ENCODE results near the gene DNHD1. TPM values are rescaled to one million over a fixed set of nuclear protein-coding genes. Genes with fewer than 3 reads are reported as not detected.

Gene DNHD1
- total and polyA plus RNA-seq, 2 of the 13 experiments (the other 11 are each of a cell fraction or from before 2014, with no cell fraction given): 2.7 to 9.3 TPM

DNA sequence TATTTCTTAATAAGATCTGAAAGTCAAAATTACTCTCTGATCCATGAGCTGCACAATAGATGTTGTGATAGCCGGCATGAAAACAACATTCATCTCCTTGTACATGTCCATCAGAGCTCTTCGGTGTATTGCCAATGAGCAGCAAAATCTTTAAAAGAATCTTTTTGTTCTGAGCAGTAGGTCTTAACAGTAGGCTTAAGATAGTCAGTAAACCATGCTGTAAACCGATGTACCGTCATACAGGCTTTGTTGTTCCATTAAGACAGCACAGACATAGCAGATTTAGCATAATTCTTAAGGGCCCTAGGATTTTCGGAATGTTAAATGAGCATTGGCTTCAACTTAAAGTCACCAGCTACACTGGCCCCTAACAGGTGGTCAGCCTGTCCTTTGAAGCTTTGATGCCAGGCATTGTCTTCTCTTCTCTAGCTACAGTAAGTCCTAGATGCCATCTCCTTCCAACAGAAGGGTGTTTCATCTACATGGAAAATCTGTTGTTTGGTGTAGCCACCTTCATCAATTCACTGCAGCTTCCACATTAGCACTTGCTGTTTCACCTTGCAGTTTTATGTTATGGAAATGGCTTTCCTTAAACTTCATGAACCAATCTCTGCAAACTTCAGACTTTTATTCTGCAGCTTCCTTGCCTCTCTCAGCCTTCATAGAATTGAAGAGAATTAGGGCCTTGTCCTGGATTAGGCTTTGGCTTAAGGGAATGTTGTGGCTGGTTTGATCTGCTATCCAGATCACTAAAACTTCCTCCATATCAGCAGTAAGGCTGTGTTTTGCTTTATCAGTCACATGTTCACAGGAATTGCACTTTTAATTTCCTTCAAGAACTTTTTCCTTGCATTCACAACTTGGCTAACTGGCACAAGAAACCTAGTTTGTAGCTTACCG lies 78.0 kb downstream of the DNHD1 start (continued):
- TF ChIP-seq, protein P1, sequence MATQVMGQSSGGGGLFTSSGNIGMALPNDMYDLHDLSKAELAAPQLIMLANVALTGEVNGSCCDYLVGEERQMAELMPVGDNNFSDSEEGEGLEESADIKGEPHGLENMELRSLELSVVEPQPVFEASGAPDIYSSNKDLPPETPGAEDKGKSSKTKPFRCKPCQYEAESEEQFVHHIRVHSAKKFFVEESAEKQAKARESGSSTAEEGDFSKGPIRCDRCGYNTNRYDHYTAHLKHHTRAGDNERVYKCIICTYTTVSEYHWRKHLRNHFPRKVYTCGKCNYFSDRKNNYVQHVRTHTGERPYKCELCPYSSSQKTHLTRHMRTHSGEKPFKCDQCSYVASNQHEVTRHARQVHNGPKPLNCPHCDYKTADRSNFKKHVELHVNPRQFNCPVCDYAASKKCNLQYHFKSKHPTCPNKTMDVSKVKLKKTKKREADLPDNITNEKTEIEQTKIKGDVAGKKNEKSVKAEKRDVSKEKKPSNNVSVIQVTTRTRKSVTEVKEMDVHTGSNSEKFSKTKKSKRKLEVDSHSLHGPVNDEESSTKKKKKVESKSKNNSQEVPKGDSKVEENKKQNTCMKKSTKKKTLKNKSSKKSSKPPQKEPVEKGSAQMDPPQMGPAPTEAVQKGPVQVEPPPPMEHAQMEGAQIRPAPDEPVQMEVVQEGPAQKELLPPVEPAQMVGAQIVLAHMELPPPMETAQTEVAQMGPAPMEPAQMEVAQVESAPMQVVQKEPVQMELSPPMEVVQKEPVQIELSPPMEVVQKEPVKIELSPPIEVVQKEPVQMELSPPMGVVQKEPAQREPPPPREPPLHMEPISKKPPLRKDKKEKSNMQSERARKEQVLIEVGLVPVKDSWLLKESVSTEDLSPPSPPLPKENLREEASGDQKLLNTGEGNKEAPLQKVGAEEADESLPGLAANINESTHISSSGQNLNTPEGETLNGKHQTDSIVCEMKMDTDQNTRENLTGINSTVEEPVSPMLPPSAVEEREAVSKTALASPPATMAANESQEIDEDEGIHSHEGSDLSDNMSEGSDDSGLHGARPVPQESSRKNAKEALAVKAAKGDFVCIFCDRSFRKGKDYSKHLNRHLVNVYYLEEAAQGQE (IDR thresholded peaks at IDR 0.05; ENCODE audit: borderline replicate concordance in 1 of 2, low read depth in 1 of 2, low read length in 2 of 2): no peak
- TF ChIP-seq SRY (CRISPR knock-in tag; IDR thresholded peaks at IDR 0.05) (no peak), POLR2G (IDR thresholded peaks at IDR 0.05; ENCODE audit: low read depth, low read length) (no peak)

DNA sequence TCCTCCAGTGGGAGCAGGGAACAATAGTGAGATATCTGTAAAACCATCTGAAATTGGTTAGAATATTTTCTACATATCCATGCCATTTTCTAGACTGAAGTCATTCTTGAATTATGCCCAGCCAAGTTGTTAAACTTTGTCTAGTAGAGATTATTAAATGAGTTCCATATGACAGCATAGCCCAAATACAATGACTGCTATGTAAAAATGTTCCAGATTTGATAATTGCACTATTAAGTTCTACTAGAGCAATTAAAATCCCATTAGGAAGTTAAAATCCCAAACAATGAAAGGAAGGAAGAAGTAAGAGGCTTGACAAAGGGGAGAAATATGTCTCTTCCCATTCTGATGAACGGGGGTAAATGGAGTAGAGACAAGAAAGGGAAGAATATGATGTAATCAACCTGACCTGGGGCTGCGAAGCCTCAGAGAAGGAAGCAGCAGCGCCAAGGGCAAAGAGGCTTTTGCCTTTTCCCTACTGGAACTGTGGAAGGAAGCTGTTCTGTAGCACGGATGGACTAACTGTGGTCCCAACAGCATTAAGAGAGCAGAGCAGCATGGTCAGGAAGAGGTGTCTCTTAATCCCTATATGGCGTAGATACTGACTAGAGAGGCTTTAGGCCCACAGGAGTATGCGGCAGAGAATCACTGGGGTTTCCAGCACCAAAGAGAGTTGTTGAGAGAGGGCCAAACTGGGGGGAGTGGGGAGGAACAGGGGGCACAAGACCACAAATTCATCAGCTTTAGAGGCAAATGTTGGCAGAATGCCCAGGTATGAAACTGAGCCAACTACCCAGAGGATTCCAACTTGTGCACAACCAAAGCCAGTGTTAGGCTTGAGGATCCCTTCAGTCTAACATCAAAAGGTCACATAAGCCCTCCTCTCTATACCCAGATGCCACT lies 79.6 kb downstream of the DNHD1 start:
- intact Hi-C loops (cut with micrococcal nuclease; ENCODE audit: unreplicated experiment): no loop called here
- no peaks in the 10 kb centered on the region for H3K79me2 ChIP-seq (ENCODE audit: insufficient read depth, low read length)
- H3K9ac ChIP-seq (ENCODE audit: insufficient read depth, low read depth, low read length): no peak overlapping the region
- H3K27me3 ChIP-seq (ENCODE audit: control insufficient read depth in 1 of 2, insufficient read depth in 2 of 2, low read length in 2 of 2): no peaks in the 10 kb centered on the region
- no peak overlapping the region for H3K27ac ChIP-seq (ENCODE audit: extremely low read length, insufficient read depth, low read length)
- WGBS (ENCODE audit: low lambda C conversion rate): 98% methylated on average over 5 of the region's 6 CpGs
- no TSS peak for BruUV-seq (replicated peaks)
- no peak overlapping the region for H2AFZ ChIP-seq (ENCODE audit: low read length)
- no peak for ATAC-seq
- ChIA-PET CTCF (ENCODE audit: low intra/inter-chr PET ratio, low total read pairs) (no interaction called here), POLR2A (no interaction called here)
- DNase-seq (ENCODE audit: low spot score): no peak
- FAIRE-seq: no peak
- H3K9me3 ChIP-seq (ENCODE audit: low read length): no peaks in the 10 kb centered on the region
- in situ Hi-C loops (cut with HindIII; ENCODE audit: extremely low pct_ligation_motif_present, low pct_unique_long_range_greater_than_20kb): no loop called here
- no peaks in the 10 kb centered on the region for H3K4me1 ChIP-seq (ENCODE audit: insufficient read depth, low read length)
- TF ChIP-seq HNF4A (CRISPR knock-in tag; IDR thresholded peaks at IDR 0.05): no peak
- TF ChIP-seq ZBTB3 (CRISPR knock-in tag; IDR thresholded peaks at IDR 0.05; ENCODE audit: borderline replicate concordance, low read depth): no peak
- TF ChIP-seq, protein P2, sequence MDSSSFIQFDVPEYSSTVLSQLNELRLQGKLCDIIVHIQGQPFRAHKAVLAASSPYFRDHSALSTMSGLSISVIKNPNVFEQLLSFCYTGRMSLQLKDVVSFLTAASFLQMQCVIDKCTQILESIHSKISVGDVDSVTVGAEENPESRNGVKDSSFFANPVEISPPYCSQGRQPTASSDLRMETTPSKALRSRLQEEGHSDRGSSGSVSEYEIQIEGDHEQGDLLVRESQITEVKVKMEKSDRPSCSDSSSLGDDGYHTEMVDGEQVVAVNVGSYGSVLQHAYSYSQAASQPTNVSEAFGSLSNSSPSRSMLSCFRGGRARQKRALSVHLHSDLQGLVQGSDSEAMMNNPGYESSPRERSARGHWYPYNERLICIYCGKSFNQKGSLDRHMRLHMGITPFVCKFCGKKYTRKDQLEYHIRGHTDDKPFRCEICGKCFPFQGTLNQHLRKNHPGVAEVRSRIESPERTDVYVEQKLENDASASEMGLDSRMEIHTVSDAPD (CRISPR knock-in tag; IDR thresholded peaks at IDR 0.05): no peak
- TF ChIP-seq MZF1 (CRISPR knock-in tag; IDR thresholded peaks at IDR 0.05; ENCODE audit: borderline replicate concordance): no peak
- no peak for TF ChIP-seq NFIB (CRISPR knock-in tag; IDR thresholded peaks at IDR 0.05; ENCODE audit: borderline replicate concordance)
- no peak for TF ChIP-seq RBAK (CRISPR knock-in tag; IDR thresholded peaks at IDR 0.05)
- no peak for TF ChIP-seq MBNL3 (CRISPR knock-in tag; conservative IDR thresholded peaks at IDR 0.05)
- TF ChIP-seq DNMT3B (CRISPR knock-in tag; conservative IDR thresholded peaks at IDR 0.05): no peak
- TF ChIP-seq CREM (IDR thresholded peaks at IDR 0.05): no peak
- TF ChIP-seq CREM (CRISPR knock-in tag; IDR thresholded peaks at IDR 0.05): no peak
- TF ChIP-seq HNRNPH1 (optimal IDR thresholded peaks at IDR 0.05; ENCODE audit: low read depth, low read length): no peak
- no peaks in the 10 kb centered on the region for H4K20me1 ChIP-seq (ENCODE audit: insufficient read depth, low read length)
- no peaks in the 10 kb centered on the region for H3K36me3 ChIP-seq (replicated peaks in 1 of 2; ENCODE audit: control insufficient read depth in 1 of 2, insufficient read depth in 2 of 2, low read length in 2 of 2)
- H3K4me3 ChIP-seq (replicated peaks in 1 of 3; ENCODE audit: insufficient read depth in 1 of 3, low read depth in 2 of 3, low read length in 3 of 3): no peak overlapping the region
- H3K4me2 ChIP-seq (ENCODE audit: low read depth, low read length): no peak overlapping the region

Measured in HepG2 (cell line).